Suprapubic skin (tissue), 4 donors: ENCODE results near the gene DNAJC18. TPM values are rescaled to one million over a fixed set of nuclear protein-coding genes. Genes with fewer than 3 reads are reported as not detected.

Experiments used
- DNase-seq, 2 donors: peaks; one replicate each; pipeline ENCODE4 v3.0.0-alpha.2; 2019; ENCODE audit warnings: low spot score in 2 of 2
- H3K27ac ChIP-seq: fragments of 200-600 bp; sonication (generic); one replicate; pipeline ENCODE4 v1.5.1; 2019
- H3K27me3 ChIP-seq: fragments of 200-600 bp; sonication (generic); one replicate; pipeline ENCODE4 v1.5.1; 2019
- H3K36me3 ChIP-seq: fragments of 200-600 bp; sonication (generic); one replicate; pipeline ENCODE4 v1.5.1; 2019
- H3K4me1 ChIP-seq: fragments of 200-600 bp; sonication (generic); one replicate; pipeline ENCODE4 v1.5.1; 2019
- H3K4me3 ChIP-seq: fragments of 200-600 bp; sonication (generic); one replicate; pipeline ENCODE4 v1.5.1; 2019; ENCODE audit warnings: mild to moderate bottlenecking
- H3K9me3 ChIP-seq: fragments of 200-600 bp; sonication (generic); one replicate; pipeline ENCODE4 v1.5.1; 2019
- EP300 ChIP-seq: sonication (generic); formaldehyde crosslinking; IDR thresholded peaks from one replicate; pipeline ENCODE4 v1.6.1; 2017; ENCODE audit warnings: antibody characterized with exemption
- POLR2A ChIP-seq, 2 donors: fragments of 450-650 bp; IDR thresholded peaks; one replicate each; pipeline ENCODE4 v1.6.1; 2017; ENCODE audit warnings: antibody characterized with exemption in 2 of 2, mild to moderate bottlenecking in 2 of 2, moderate library complexity in 2 of 2
- POLR2AphosphoS5 ChIP-seq, 3 donors: sonication (generic); formaldehyde crosslinking; IDR thresholded peaks; one replicate each; pipeline ENCODE4 v1.6.1; 2017; ENCODE audit warnings: antibody characterized with exemption in 3 of 3
- WGBS: methylation state at CpG from one replicate; pipeline ENCODE4 v1.1.5; 2018; 5-methylcytosine and 5-hydroxymethylcytosine counted together
- total RNA-seq, 4 donors: library from RNA; depleted of rRNA; stranded (reverse); fragments of >200 nt; gene quantifications; one replicate each; pipeline ENCODE4 v1.1.0, GENCODE V29; 2016
- TF ChIP-seq, protein P1 (sequence below), 2 donors: fragments of 200-600 bp in 1 of 2; fragments of 450-650 bp in 1 of 2; sonication (generic) in 1 of 2; IDR thresholded peaks; one replicate each; pipeline ENCODE4 v1.5.1; 2016 to 2019; ENCODE audit warnings: antibody characterized with exemption in 2 of 2, mild to moderate bottlenecking in 1 of 2, moderate library complexity in 1 of 2

The DNAJC18 gene
- total RNA-seq, 4 donors from 2014 or later = 2.2 to 7.2 (median 2.9) TPM

DNA sequence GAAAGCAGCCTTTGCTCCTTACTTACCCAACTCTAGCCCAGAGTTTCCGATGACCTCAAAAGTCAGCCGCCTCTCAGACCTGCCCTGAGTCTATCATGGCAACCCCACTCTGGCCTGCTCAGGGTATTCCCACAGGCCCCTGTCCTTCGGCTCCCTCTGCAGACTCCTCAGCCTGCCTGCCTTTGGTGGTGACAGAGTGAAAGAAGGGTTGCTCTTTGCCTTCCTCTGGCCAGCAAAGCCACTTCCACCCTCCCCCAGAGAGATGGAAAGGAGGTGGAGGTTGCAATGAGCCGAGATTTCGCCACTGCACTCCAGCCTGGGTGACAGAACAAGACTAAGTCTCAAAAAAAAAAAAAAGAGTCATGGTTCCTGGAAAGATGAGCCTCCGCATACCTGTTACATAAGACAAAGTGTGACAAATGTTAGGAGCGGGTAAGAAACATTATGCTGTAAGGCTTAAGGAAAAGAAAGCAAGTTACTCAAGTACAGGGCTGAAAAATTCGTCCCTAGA is 29.2 kb upstream of the DNAJC18 start:
- TF ChIP-seq POLR2A (IDR thresholded peaks at IDR 0.05) (no peak), EP300 (no peak), POLR2AphosphoS5 (IDR thresholded peaks at IDR 0.05) (no peak)
- TF ChIP-seq, protein P1, sequence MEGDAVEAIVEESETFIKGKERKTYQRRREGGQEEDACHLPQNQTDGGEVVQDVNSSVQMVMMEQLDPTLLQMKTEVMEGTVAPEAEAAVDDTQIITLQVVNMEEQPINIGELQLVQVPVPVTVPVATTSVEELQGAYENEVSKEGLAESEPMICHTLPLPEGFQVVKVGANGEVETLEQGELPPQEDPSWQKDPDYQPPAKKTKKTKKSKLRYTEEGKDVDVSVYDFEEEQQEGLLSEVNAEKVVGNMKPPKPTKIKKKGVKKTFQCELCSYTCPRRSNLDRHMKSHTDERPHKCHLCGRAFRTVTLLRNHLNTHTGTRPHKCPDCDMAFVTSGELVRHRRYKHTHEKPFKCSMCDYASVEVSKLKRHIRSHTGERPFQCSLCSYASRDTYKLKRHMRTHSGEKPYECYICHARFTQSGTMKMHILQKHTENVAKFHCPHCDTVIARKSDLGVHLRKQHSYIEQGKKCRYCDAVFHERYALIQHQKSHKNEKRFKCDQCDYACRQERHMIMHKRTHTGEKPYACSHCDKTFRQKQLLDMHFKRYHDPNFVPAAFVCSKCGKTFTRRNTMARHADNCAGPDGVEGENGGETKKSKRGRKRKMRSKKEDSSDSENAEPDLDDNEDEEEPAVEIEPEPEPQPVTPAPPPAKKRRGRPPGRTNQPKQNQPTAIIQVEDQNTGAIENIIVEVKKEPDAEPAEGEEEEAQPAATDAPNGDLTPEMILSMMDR (IDR thresholded peaks at IDR 0.05) = no peak
- WGBS = 81% methylated on average over 8 of the region's 8 CpGs
- H3K27me3 ChIP-seq = no peaks in the 10 kb centered on the region

DNA sequence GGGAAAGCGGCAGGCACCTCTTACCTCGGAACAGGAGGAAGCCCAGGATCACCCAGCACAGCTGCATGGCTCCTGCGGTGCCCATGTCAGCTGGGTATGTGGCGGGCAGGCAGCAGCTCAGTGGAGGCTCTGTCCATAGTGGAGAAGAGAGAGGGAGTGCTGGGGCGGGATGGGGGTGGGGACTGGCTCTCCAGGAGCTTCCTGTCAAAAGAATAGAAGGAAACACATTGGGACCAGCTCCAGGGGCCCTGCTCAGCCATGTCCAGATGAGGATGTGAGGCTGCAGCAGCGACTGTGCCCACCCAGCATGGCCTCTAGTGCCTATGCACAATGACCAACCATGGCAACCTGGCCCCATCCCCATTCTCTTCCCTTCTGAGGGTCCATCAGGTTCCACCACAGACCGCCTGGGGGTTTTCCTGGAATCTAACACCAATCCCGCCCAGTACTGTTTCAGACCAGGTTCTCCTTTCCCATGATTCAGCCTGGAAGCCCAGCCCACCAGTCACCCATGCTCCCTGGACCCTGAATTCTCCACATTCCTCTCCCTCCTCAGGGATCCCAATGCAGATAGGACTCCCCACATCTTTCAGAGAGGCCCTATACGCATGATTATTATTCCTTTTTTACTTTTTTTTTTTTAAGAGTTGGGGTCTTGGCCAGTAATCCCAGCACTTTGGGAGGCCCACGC is 23.4 kb upstream of the DNAJC18 start, which contains the start of gene ECSCR:
Gene ECSCR (minus strand): TSS at position 158 of the 691 bp plus-strand sequence. CDS start 73 bp downstream, at position 85.
- Histone ChIP-seq H3K4me3 (peak within 1 kb of the TSS; percentile 17), H3K27ac (peak within 1 kb of the TSS; percentile 53), H3K36me3 (no peaks in the 10 kb centered on the region), H3K4me1 (peaks cover 12% of the 10 kb centered on the region), H3K27me3 (no peaks in the 10 kb centered on the region), H3K9me3 (no peaks in the 10 kb centered on the region)
- WGBS = 83% methylated on average over 10 of the region's 10 CpGs
- no peak for TF ChIP-seq EP300
- TF ChIP-seq POLR2AphosphoS5 (IDR thresholded peaks at IDR 0.05) = no peak
- TF ChIP-seq POLR2A (IDR thresholded peaks at IDR 0.05) = no peak
- TF ChIP-seq, protein P1 (IDR thresholded peaks at IDR 0.05) = no peak
- DNase-seq = no peak

More for the DNA sequence above, 29.2 kb upstream of the DNAJC18 start:
- Histone ChIP-seq H3K4me3 (no peak overlapping the region), H3K4me1 (peaks cover 14% of the 10 kb centered on the region), H3K9me3 (no peaks in the 10 kb centered on the region), H3K27ac (no peak overlapping the region), H3K36me3 (no peaks in the 10 kb centered on the region)
- no peak for DNase-seq

DNA sequence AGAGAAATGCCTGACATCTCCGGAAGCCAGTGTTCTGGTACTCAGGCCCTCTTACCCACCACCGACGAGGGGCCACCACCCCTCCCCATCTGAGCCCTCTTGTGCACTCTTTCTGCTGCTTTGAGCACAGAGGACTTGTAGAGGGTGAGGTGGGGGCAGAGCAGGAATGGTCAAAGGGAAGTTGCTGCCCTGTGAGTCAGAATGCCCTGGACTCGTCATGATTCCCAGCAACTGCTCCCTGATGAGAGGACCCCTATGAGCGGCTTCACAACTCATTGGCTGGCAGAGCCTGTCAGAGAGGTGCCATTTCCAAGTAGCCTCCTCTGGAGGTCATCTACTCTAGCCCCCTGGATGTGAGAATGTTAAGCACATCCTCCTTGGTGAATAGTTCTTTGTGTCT is 22.4 kb upstream of the DNAJC18 start:
- 65% methylated on average over 5 of the region's 5 CpGs for WGBS
- Histone ChIP-seq H3K9me3 (no peaks in the 10 kb centered on the region), H3K4me1 (peaks cover 12% of the 10 kb centered on the region), H3K4me3 (peak overlapping the region; percentile 17), H3K27ac (peak overlapping the region; percentile 53), H3K27me3 (no peaks in the 10 kb centered on the region), H3K36me3 (no peaks in the 10 kb centered on the region)
- no peak for DNase-seq
- TF ChIP-seq POLR2A (IDR thresholded peaks at IDR 0.05) (no peak), EP300 (no peak), POLR2AphosphoS5 (IDR thresholded peaks at IDR 0.05) (no peak)
- TF ChIP-seq, protein P1 (IDR thresholded peaks at IDR 0.05) = no peak

DNA sequence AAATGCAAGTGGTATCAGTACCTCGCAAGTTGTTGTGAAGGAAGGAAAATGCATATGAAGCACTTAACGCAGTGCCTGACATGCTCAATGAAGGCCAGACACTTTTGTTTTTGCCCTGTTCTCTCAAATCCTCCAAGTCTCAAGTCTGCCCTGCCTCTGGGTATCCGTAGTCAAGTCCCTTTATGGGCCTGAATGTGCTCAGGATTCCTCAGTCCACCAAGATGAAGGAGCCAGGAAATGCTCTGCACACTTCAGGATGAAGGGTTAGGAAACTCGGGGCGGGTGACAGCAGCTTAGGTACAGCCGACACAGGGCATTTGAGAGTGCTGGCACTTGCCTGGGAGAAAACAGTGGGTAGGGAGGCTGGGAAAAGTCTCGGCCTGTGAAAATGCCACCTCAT is 21.9 kb upstream of the DNAJC18 start:
- H3K27ac ChIP-seq = peak overlapping the region; percentile 41
- no peak for DNase-seq
- no peaks in the 10 kb centered on the region for H3K9me3 ChIP-seq
- no peaks in the 10 kb centered on the region for H3K27me3 ChIP-seq
- 76% methylated on average over 7 of the region's 7 CpGs for WGBS
- peak overlapping the region; percentile 17 for H3K4me3 ChIP-seq
- no peak for TF ChIP-seq EP300
- no peaks in the 10 kb centered on the region for H3K36me3 ChIP-seq
- peaks cover 12% of the 10 kb centered on the region for H3K4me1 ChIP-seq

DNA sequence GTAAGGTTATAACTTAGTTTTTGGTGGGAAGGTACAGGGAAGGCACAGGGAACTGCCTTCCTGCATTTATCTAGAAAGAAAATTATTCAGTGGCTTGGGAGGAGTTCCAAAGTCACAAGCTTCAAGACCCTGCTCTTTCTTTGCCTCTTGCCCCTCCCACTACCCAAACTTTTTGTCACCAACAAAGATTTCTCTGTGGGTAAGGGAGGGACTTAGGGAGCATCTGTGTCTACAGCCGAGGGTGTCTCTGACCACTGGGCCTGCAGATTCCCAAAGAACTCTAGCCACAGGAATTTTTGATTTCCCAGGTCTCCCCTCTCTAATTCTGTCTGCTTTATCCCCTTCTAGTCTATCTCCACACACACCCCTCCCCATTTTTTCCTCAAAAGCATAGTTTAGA is 21.1 kb upstream of the DNAJC18 start:
- H3K27me3 ChIP-seq = no peaks in the 10 kb centered on the region
- peak overlapping the region; percentile 17 for H3K4me3 ChIP-seq
- TF ChIP-seq EP300 (no peak), POLR2AphosphoS5 (IDR thresholded peaks at IDR 0.05) (no peak), POLR2A (IDR thresholded peaks at IDR 0.05) (no peak)
- TF ChIP-seq, protein P1 (IDR thresholded peaks at IDR 0.05) = no peak
- WGBS = 88% methylated on average over 1 of the region's 1 CpG
- no peaks in the 10 kb centered on the region for H3K9me3 ChIP-seq
- DNase-seq = no peak
- H3K27ac ChIP-seq = no peak overlapping the region
- peaks cover 12% of the 10 kb centered on the region for H3K4me1 ChIP-seq
- no peaks in the 10 kb centered on the region for H3K36me3 ChIP-seq
